ENCODE data around the gene ORMDL3.

DNA sequence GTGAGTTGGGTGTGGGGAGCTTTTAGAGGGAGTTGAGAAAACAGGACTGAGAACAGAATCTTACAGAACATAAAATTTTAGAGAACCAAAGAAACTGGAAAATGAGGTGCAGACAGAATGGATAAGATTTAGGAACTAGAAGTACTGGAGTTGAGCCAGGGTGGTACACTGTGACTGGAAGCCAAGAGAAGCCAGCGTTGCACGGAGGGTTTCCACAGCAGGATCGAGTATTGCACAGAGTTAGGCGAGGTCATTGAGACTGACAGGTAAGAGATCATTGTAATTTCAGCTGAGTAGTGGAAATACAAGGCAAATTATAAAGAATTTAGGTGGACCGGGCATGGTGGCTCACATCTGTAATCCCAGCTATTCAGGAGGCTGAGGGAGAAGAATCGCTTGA is 42.0 kb upstream of the ORMDL3 start:
- TF ChIP-seq RAD21 (conservative IDR thresholded peaks at IDR 0.05 in 1 of 2, IDR thresholded peaks at IDR 0.05 in 1 of 2) (no peak), POLR2A (IDR thresholded peaks at IDR 0.05; ENCODE audit: low read length) (no peak), CHD2 (IDR thresholded peaks at IDR 0.05; ENCODE audit: low read length, partially characterized antibody) (no peak), REST (IDR thresholded peaks at IDR 0.05) (no peak), EP300 (IDR thresholded peaks at IDR 0.05) (no peak), CTCF (IDR thresholded peaks at IDR 0.05) (no peak), SMC3 (IDR thresholded peaks at IDR 0.05) (no peak), MAX (IDR thresholded peaks at IDR 0.05) (no peak), RFX5 (IDR thresholded peaks at IDR 0.05) (no peak), CBX2 (IDR thresholded peaks at IDR 0.05; ENCODE audit: borderline replicate concordance, low read depth) (no peak), RARB (CRISPR knock-in tag; IDR thresholded peaks at IDR 0.05) (no peak), MAFK (IDR thresholded peaks at IDR 0.05; ENCODE audit: partially characterized antibody) (no peak), POLR2AphosphoS2 (conservative IDR thresholded peaks at IDR 0.05; ENCODE audit: low read length) (no peak)

Data from A549 (cell line).